ENCODE data around the gene NFYC. TPM values are rescaled to one million over a fixed set of nuclear protein-coding genes. Genes with fewer than 3 reads are reported as not detected.

Gene NFYC
- total and polyA plus RNA-seq, 11 donors, result 45.2 to 82.8 (median 66.1) TPM

GRCh38 chr1:40806240-40806639, 114.7 kb downstream of the NFYC start:
- no peak overlapping the region for H3K4me3 ChIP-seq
- no peak for TF ChIP-seq CTCF (IDR thresholded peaks at IDR 0.05)
- TF ChIP-seq POLR2A (IDR thresholded peaks at IDR 0.05), result no peak
- intact Hi-C loops (cut with DNase I), result no loop called here
- 90 to 95% (median 95%) methylated on average over 3 of the region's 3 CpGs for WGBS, 4 donors
- peak overlapping the region in 4 of 12 donors; percentile 38 to 75 (median 58) for H3K27ac ChIP-seq
- ATAC-seq (no peak), DNase-seq (no peak)
- H3K9me3 ChIP-seq, result no peaks in the 10 kb centered on the region
- H3K27me3 ChIP-seq, result no peaks in the 10 kb centered on the region
- H3K36me3 ChIP-seq, result no peaks in the 10 kb centered on the region
- H3K4me1 ChIP-seq, result peaks cover 6 to 48% (median 39%) of the 10 kb centered on the region in 12 donors

- intact Hi-C loops (cut with DNase I), result no loop called here
- Histone ChIP-seq H3K36me3 (no peaks in the 10 kb centered on the region), H3K9me3 (no peaks in the 10 kb centered on the region), H3K27me3 (no peaks in the 10 kb centered on the region), H3K4me1 (peaks cover under 1 to 40% (median 32%) of the 10 kb centered on the region in 12 donors), H3K4me3 (peak overlapping the region in 2 of 12 donors; percentile 5 to 24), H3K27ac (peak overlapping the region in 11 of 12 donors; percentile 28 to 75 (median 40))
- TF ChIP-seq POLR2A (IDR thresholded peaks at IDR 0.05), result no peak
- no peak for TF ChIP-seq CTCF (IDR thresholded peaks at IDR 0.05)
- 44 to 54% (median 51%) methylated on average over 19 to 20 of the region's 20 CpGs for WGBS, 4 donors
- peak; percentile 43 to 77 (median 68) for ATAC-seq
- DNase-seq, result peak in 4 of 5 donors; percentile 60 to 64 (median 63)
Observed at GRCh38 chr1:40806731-40807695, 115.5 kb downstream of the NFYC start.

GRCh38 chr1:40808002-40808401, 116.5 kb downstream of the NFYC start:
- intact Hi-C loops (cut with DNase I), result no loop called here
- H3K9me3 ChIP-seq, result no peaks in the 10 kb centered on the region
- DNase-seq, result no peak
- H3K4me3 ChIP-seq, result no peak overlapping the region
- peaks cover 0 to 35% (median 28%) of the 10 kb centered on the region in 12 donors for H3K4me1 ChIP-seq
- ATAC-seq, result peak in 1 of 4 donors; percentile 11
- peak overlapping the region in 8 of 12 donors; percentile 30 to 75 (median 44) for H3K27ac ChIP-seq
- TF ChIP-seq POLR2A (IDR thresholded peaks at IDR 0.05) (no peak), CTCF (IDR thresholded peaks at IDR 0.05) (no peak)
- H3K27me3 ChIP-seq, result no peaks in the 10 kb centered on the region
- no peaks in the 10 kb centered on the region for H3K36me3 ChIP-seq
- 53 to 68% (median 59%) methylated on average over 3 of the region's 3 CpGs for WGBS, 4 donors

GRCh38 chr1:40808444-40808843, 116.9 kb downstream of the NFYC start:
- WGBS, 4 donors, result 48 to 71% (median 57%) methylated on average over 3 of the region's 3 CpGs
- intact Hi-C loops (cut with DNase I), result no loop called here
- peak overlapping the region in 7 of 12 donors; percentile 8 to 75 (median 43) for H3K27ac ChIP-seq

More at GRCh38 chr1:40808444-40808843, 116.9 kb downstream of the NFYC start:
- DNase-seq (no peak), ATAC-seq (peak in 2 of 4 donors; percentile 13 to 18)
- Histone ChIP-seq H3K4me3 (no peak overlapping the region), H3K36me3 (no peaks in the 10 kb centered on the region), H3K9me3 (no peaks in the 10 kb centered on the region), H3K4me1 (peaks cover 0 to 35% (median 28%) of the 10 kb centered on the region in 12 donors), H3K27me3 (no peaks in the 10 kb centered on the region)
- TF ChIP-seq POLR2A (IDR thresholded peaks at IDR 0.05) (no peak), CTCF (IDR thresholded peaks at IDR 0.05) (no peak)

Data from heart left ventricle (tissue), 16 donors.